ENCODE results near the gene SDF4. TPM values are rescaled to one million over a fixed set of nuclear protein-coding genes. Genes with fewer than 3 reads are reported as not detected.

SDF4 gene
- total RNA-seq, 2 experiments from 2014 or later, result 96.9 to 99.3 TPM

GRCh38 chr1:1270813-1271212 lies 39.0 kb upstream of the SDF4 start:
- H3K36me3 Mint-ChIP-seq (ENCODE audit: low read depth), result peaks cover 38% of the 10 kb centered on the region
- no peaks in the 10 kb centered on the region for H3K9me3 Mint-ChIP-seq (ENCODE audit: insufficient read depth)
- H3K4me3 Mint-ChIP-seq, result peak overlapping the region; percentile 67
- peak overlapping the region; percentile 70 for H3K27ac Mint-ChIP-seq
- no peaks in the 10 kb centered on the region for H3K27me3 Mint-ChIP-seq (ENCODE audit: low read depth)
- DNase-seq (no peak), ATAC-seq (no peak)
- ChIA-PET POLR2A (no interaction called here), CTCF (interaction anchor here (1.5 to 1.8 kb wide), 2 partner anchors 21 to 149 kb away, joined by 4 to 7 read pairs; no protein-coding TSS in a partner anchor)
- H3K4me1 Mint-ChIP-seq (ENCODE audit: low read depth), result peaks cover 42% of the 10 kb centered on the region

- Mint-ChIP-seq H3K4me1 (ENCODE audit: low read depth) (peaks cover 38% of the 10 kb centered on the region), H3K4me3 (no peak overlapping the region), H3K27ac (no peak overlapping the region), H3K9me3 (ENCODE audit: insufficient read depth) (no peaks in the 10 kb centered on the region), H3K36me3 (ENCODE audit: low read depth) (peaks cover 46% of the 10 kb centered on the region), H3K27me3 (ENCODE audit: low read depth) (no peaks in the 10 kb centered on the region)
- ATAC-seq, result no peak
- CTCF ChIA-PET, result interaction anchor here (1.0 kb wide), 1 partner anchor 146 kb away, joined by 4 read pairs; no protein-coding TSS in a partner anchor
- POLR2A ChIA-PET, result no interaction called here
- DNase-seq, result no peak
These were observed 36.5 kb upstream of the SDF4 start for GRCh38 chr1:1268284-1268682.

- no peak for ATAC-seq
- Mint-ChIP-seq H3K36me3 (ENCODE audit: low read depth) (peaks cover 48% of the 10 kb centered on the region), H3K4me1 (ENCODE audit: low read depth) (peaks cover 34% of the 10 kb centered on the region)
These were observed 35.9 kb upstream of the SDF4 start for GRCh38 chr1:1267488-1268283.

GRCh38 chr1:1264868-1265272 lies 33.1 kb upstream of the SDF4 start:
- CTCF ChIA-PET, result interaction anchor here (0.8 to 1.9 kb wide), 2 partner anchors 14 to 143 kb away, joined by 3 to 9 read pairs; no protein-coding TSS in a partner anchor
- Mint-ChIP-seq H3K27ac (no peak overlapping the region), H3K4me3 (no peak overlapping the region), H3K4me1 (ENCODE audit: low read depth) (peaks cover 14% of the 10 kb centered on the region), H3K36me3 (ENCODE audit: low read depth) (peaks cover 43% of the 10 kb centered on the region), H3K9me3 (ENCODE audit: insufficient read depth) (no peaks in the 10 kb centered on the region), H3K27me3 (ENCODE audit: low read depth) (no peaks in the 10 kb centered on the region)
- POLR2A ChIA-PET, result interaction anchor here (1.0 kb wide), 1 partner anchor 143 kb away, joined by 3 read pairs; no protein-coding TSS in a partner anchor
- no peak for ATAC-seq
- DNase-seq, result no peak

More at GRCh38 chr1:1267488-1268283, 35.9 kb upstream of the SDF4 start:
- no peaks in the 10 kb centered on the region for H3K27me3 Mint-ChIP-seq (ENCODE audit: low read depth)
- H3K9me3 Mint-ChIP-seq (ENCODE audit: insufficient read depth), result no peaks in the 10 kb centered on the region
- H3K4me3 Mint-ChIP-seq, result no peak overlapping the region
- DNase-seq, result no peak
- H3K27ac Mint-ChIP-seq, result no peak overlapping the region
- ChIA-PET POLR2A (no interaction called here), CTCF (interaction anchor here (1.0 kb wide), 1 partner anchor 145 kb away, joined by 4 read pairs; no protein-coding TSS in a partner anchor)

DNA sequence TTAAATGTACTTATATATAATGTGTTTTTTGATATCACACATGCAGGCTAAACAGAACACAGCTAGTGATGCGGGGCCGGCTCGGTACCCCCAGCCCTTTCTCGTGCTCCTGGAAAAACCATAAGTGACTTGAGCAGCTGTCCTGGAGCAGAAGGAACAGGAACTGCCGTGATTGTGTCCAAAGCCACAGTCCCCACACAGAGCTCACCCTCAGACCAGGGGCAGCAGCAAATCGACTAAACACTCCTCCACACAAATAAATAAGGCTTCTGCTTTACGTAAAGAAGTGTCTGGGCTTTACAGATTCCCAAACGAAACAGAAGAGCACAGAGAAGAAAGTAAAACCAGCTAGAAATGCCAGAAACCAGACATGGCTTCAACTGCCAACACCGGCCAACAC lies 32.2 kb upstream of the SDF4 start:
- Mint-ChIP-seq H3K4me1 (ENCODE audit: low read depth) (peaks cover 11% of the 10 kb centered on the region), H3K4me3 (no peak overlapping the region), H3K27me3 (ENCODE audit: low read depth) (no peaks in the 10 kb centered on the region), H3K27ac (no peak overlapping the region), H3K36me3 (ENCODE audit: low read depth) (peaks cover 47% of the 10 kb centered on the region), H3K9me3 (ENCODE audit: insufficient read depth) (no peaks in the 10 kb centered on the region)
- ChIA-PET POLR2A (interaction anchor here (0.6 kb wide), 2 partner anchors 9 to 47 kb away, joined by 3 read pairs; no protein-coding TSS in a partner anchor), CTCF (interaction anchor here (0.8 to 1.9 kb wide), 2 partner anchors 14 to 142 kb away, joined by 3 to 9 read pairs; no protein-coding TSS in a partner anchor)
- ATAC-seq, result no peak
- DNase-seq, result no peak

DNA sequence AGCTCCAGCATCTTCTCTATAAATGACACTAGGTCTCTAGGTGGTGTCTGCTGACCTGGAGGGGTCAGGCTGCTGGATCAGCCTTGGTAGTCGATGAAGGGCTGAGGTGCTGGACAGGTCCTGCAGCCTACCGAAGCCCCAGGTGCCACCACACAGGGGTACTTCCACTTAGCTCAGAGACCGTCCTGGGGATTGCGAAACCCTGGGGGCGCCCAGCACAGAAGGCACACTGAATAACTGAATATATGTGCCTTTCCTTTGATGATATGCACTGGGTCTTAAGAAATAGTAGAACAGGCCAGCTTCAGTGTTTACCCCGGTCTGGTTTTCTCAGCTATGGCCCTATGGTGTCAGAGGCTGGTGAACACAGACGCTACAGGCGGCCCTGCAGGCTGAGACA lies 31.0 kb upstream of the SDF4 start:
- Mint-ChIP-seq H3K4me3 (no peak overlapping the region), H3K27me3 (ENCODE audit: low read depth) (no peaks in the 10 kb centered on the region), H3K9me3 (ENCODE audit: insufficient read depth) (no peaks in the 10 kb centered on the region), H3K27ac (no peak overlapping the region), H3K36me3 (ENCODE audit: low read depth) (peaks cover 52% of the 10 kb centered on the region), H3K4me1 (ENCODE audit: low read depth) (peaks cover 11% of the 10 kb centered on the region)
- ChIA-PET POLR2A (no interaction called here), CTCF (no interaction called here)
- no peak for ATAC-seq
- no peak for DNase-seq

- Mint-ChIP-seq H3K9me3 (ENCODE audit: insufficient read depth) (no peaks in the 10 kb centered on the region), H3K27ac (no peak overlapping the region), H3K27me3 (ENCODE audit: low read depth) (no peaks in the 10 kb centered on the region), H3K4me3 (no peak overlapping the region), H3K36me3 (ENCODE audit: low read depth) (peaks cover 52% of the 10 kb centered on the region), H3K4me1 (ENCODE audit: low read depth) (peaks cover 11% of the 10 kb centered on the region)
- DNase-seq, result no peak
- POLR2A ChIA-PET, result no interaction called here
- CTCF ChIA-PET, result interaction anchor here (1.3 to 1.7 kb wide), 2 partner anchors 11 to 30 kb away, joined by 4 to 6 read pairs; no protein-coding TSS in a partner anchor
- ATAC-seq, result no peak
These were observed 30.3 kb upstream of the SDF4 start for GRCh38 chr1:1262071-1262470.

DNA sequence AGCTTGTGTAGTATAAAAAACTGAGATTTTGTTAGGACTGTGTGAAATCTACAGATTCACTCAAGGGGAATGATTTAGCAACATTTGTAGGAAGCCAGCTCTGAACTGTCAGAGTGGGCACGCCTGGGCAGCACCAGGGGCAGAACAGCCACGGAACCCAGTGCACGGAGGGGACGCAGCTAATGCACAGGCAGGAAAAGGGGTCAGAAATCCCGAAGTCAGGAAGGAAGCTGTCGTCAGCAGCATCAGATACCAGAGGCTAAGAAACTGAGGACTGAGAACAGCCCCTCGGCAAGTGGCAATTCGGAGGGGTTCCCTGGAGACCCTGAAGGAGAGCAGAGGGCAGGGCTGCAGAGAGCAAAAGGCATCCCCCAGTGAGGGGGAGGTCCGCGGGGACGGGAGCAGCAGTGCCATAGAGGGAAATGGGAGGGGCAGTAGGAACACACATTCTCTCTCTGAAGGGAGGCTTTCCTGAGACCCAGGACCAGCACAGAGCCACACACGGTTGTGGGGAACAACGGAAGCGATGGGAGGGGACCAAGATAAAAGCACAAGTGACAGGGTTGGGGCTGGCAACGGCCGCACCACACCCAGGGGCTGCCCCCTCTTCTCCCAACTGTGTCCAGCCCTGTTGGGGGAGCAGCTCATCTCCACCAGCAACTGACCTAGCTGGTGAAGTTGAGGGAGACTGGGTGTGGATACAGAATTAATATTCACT lies 29.2 kb upstream of the SDF4 start:
- Mint-ChIP-seq H3K36me3 (ENCODE audit: low read depth) (peaks cover 52% of the 10 kb centered on the region), H3K27ac (peak overlapping the region; percentile 69), H3K4me1 (ENCODE audit: low read depth) (peaks cover 11% of the 10 kb centered on the region), H3K9me3 (ENCODE audit: insufficient read depth) (no peaks in the 10 kb centered on the region), H3K27me3 (ENCODE audit: low read depth) (no peaks in the 10 kb centered on the region), H3K4me3 (peak overlapping the region; percentile 15)
- POLR2A ChIA-PET, result interaction anchor here (1.0 kb wide), 1 partner anchor 10 kb away, joined by 3 read pairs; no protein-coding TSS in a partner anchor
- ATAC-seq (peak; percentile 54), DNase-seq (no peak)
- CTCF ChIA-PET, result interaction anchor here (1.3 to 1.7 kb wide), 2 partner anchors 10 to 31 kb away, joined by 4 to 6 read pairs; no protein-coding TSS in a partner anchor

GRCh38 chr1:1259951-1260600 lies 28.3 kb upstream of the SDF4 start:
- Mint-ChIP-seq H3K4me3 (no peak overlapping the region), H3K36me3 (ENCODE audit: low read depth) (peaks cover 53% of the 10 kb centered on the region), H3K4me1 (ENCODE audit: low read depth) (peaks cover 9% of the 10 kb centered on the region), H3K27me3 (ENCODE audit: low read depth) (no peaks in the 10 kb centered on the region), H3K9me3 (ENCODE audit: insufficient read depth) (no peaks in the 10 kb centered on the region), H3K27ac (peak overlapping the region; percentile 69)
- ChIA-PET POLR2A (interaction anchor here (1.0 kb wide), 1 partner anchor 9 kb away, joined by 3 read pairs; no protein-coding TSS in a partner anchor), CTCF (interaction anchor here (1.7 kb wide), 1 partner anchor 9 kb away, joined by 6 read pairs; no protein-coding TSS in a partner anchor)
- no peak for DNase-seq
- no peak for ATAC-seq

DNA sequence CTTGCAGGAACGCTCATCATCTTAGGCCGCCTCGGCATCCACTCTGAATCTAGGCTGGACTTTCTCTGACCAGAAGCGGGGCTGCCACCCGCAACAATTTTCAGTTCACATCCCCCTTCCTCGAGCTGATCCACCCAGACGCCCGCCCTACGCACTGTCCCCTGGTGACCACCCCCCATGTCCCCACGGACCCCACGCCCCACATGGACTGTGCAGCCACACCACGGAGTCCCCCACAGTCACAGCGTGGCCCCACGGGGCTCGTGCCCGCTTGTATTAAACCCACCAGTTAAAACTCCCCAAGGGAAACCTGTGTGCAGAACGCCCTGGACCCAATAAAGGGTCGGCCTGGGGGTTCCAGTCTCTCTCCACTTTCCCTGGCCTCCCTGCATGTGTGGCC lies 27.7 kb upstream of the SDF4 start:
- peaks cover 9% of the 10 kb centered on the region for H3K4me1 Mint-ChIP-seq (ENCODE audit: low read depth)
- H3K9me3 Mint-ChIP-seq (ENCODE audit: insufficient read depth), result no peaks in the 10 kb centered on the region
- peak overlapping the region; percentile 19 for H3K27ac Mint-ChIP-seq
- ChIA-PET CTCF (no interaction called here), POLR2A (no interaction called here)
- H3K36me3 Mint-ChIP-seq (ENCODE audit: low read depth), result peaks cover 54% of the 10 kb centered on the region
- DNase-seq (no peak), ATAC-seq (no peak)
- H3K4me3 Mint-ChIP-seq, result no peak overlapping the region
- no peaks in the 10 kb centered on the region for H3K27me3 Mint-ChIP-seq (ENCODE audit: low read depth)

GRCh38 chr1:1259119-1259488 lies 27.3 kb upstream of the SDF4 start:
- Mint-ChIP-seq H3K36me3 (ENCODE audit: low read depth) (peaks cover 53% of the 10 kb centered on the region), H3K4me1 (ENCODE audit: low read depth) (peaks cover 9% of the 10 kb centered on the region), H3K27me3 (ENCODE audit: low read depth) (no peaks in the 10 kb centered on the region), H3K4me3 (no peak overlapping the region), H3K9me3 (ENCODE audit: insufficient read depth) (no peaks in the 10 kb centered on the region), H3K27ac (no peak overlapping the region)
- DNase-seq, result no peak
- ATAC-seq, result no peak
- CTCF ChIA-PET, result no interaction called here
- POLR2A ChIA-PET, result no interaction called here

Measured in activated CD8-positive, alpha-beta T cell treated with anti-CD3 and anti-CD28 coated beads, Interleukin-2, amount 10 ng/mL, durations not matched to agents 7 days and 5 days (primary cell).